SK-N-SH (cell line): ENCODE data around the gene KIFAP3.

Experiments used
- CTCF ChIP-seq: fragments of 200-600 bp; sonication (generic); IDR thresholded peaks from 2 replicates; pipeline ENCODE4 v1.6.1; 2017; ENCODE audit warnings: antibody characterized with exemption, mild to moderate bottlenecking, moderate library complexity
- EP300 ChIP-seq, 2 experiments: IDR thresholded peaks; 2 replicates each; pipeline versions ENCODE4 v1.4.0 to v1.6.1; 2012; ENCODE audit warnings: borderline replicate concordance in 1 of 2, low read depth in 1 of 2, low read length in 1 of 2
- REST ChIP-seq: IDR thresholded peaks from 2 replicates; pipeline ENCODE4 v1.6.1; 2012; ENCODE audit warnings: mild to moderate bottlenecking, low read depth, low read length, moderate library complexity

- TF ChIP-seq EP300 (IDR thresholded peaks at IDR 0.05; ENCODE audit: borderline replicate concordance in 1 of 2, low read depth in 1 of 2, low read length in 1 of 2) = no peak
- TF ChIP-seq CTCF = no peak
- no peak for TF ChIP-seq REST
These were observed 167.6 kb downstream of the KIFAP3 start for GRCh38 chr1:169906938-169907337.
